Naive thymus-derived CD8-positive, alpha-beta T cell (primary cell): ENCODE data around the gene IRF2BP1. TPM values are rescaled to one million over a fixed set of nuclear protein-coding genes. Genes with fewer than 3 reads are reported as not detected.
"Not testable (repeated sequence)": the region's sequence is repeated elsewhere in the genome, so short reads cannot be mapped to it uniquely, and the experiment has no call there.

Source experiments
- ATAC-seq, 2 donors: fragments of 150-1000 bp; cut with Tn5 transposase in 1 of 2; sonication (Bioruptor Pico), chemical (Tn5 transposase) in 1 of 2; 1 replicate in 1 of 2; 2 replicates in 1 of 2; pipeline ENCODE4 v1.10.0; 2021; ENCODE audit warnings: mild to moderate bottlenecking in 2 of 2, moderate library complexity in 2 of 2
- POLR2A ChIA-PET: fragments of 350-600 bp; sonication (Branson Sonifier 250); formaldehyde crosslinking; loops from one replicate; lab custom pipeline; 2021; ENCODE audit warnings: antibody characterized with exemption; lab: Charles Lee
- DNase-seq, 10 donors: peaks; one replicate each; pipeline versions ENCODE4 v3.0.0 to v3.0.0-alpha.2; 2020 to 2022
- H3K27ac Mint-ChIP-seq, 10 donors: one replicate each; pipeline ENCODE4 v1.8.0; 2020 to 2022; ENCODE audit warnings: mild to moderate bottlenecking in 10 of 10, mixed read lengths in 10 of 10, moderate library complexity in 4 of 10, inconsistent platforms in 1 of 10
- H3K27me3 Mint-ChIP-seq, 5 donors: one replicate each; pipeline ENCODE4 v1.8.0; 2021 to 2022; ENCODE audit warnings: mixed read lengths in 5 of 5
- H3K36me3 Mint-ChIP-seq, 3 donors: one replicate each; pipeline ENCODE4 v1.8.0; 2020 to 2022; ENCODE audit warnings: mixed read lengths in 3 of 3, mild to moderate bottlenecking in 2 of 3, inconsistent platforms in 1 of 3
- H3K4me1 Mint-ChIP-seq, 4 donors: one replicate each; pipeline ENCODE4 v1.8.0; 2021 to 2022; ENCODE audit warnings: mixed read lengths in 4 of 4
- H3K4me3 Mint-ChIP-seq, 10 donors: one replicate each; pipeline ENCODE4 v1.8.0; 2020 to 2022; ENCODE audit warnings: mild to moderate bottlenecking in 10 of 10, mixed read lengths in 10 of 10, moderate library complexity in 6 of 10, inconsistent platforms in 1 of 10
- H3K9me3 Mint-ChIP-seq, 9 donors: one replicate each; pipeline ENCODE4 v1.8.0; 2020 to 2022; ENCODE audit warnings: mixed read lengths in 9 of 9, mild to moderate bottlenecking in 3 of 9, inconsistent platforms in 1 of 9, moderate library complexity in 1 of 9
- polyA plus RNA-seq, 3 donors: library from polyadenylated mRNA; unstranded; fragments of 300-500 nt; fragmentation: Illumina TruSeq; gene quantifications; one replicate each; pipeline ENCODE4 v1.2.3, GENCODE V29; 2021
- total RNA-seq, 8 experiments: library from RNA in 2 of 8; stranded (reverse) in 2 of 8; gene quantifications; one replicate each; pipeline ENCODE4 v1.2.3 and lab custom pipeline; 2021 to 2026

The IRF2BP1 gene
- total and polyA plus RNA-seq, 5 experiments from 2014 or later = 7.0 to 33.8 (median 9.1) TPM

DNA sequence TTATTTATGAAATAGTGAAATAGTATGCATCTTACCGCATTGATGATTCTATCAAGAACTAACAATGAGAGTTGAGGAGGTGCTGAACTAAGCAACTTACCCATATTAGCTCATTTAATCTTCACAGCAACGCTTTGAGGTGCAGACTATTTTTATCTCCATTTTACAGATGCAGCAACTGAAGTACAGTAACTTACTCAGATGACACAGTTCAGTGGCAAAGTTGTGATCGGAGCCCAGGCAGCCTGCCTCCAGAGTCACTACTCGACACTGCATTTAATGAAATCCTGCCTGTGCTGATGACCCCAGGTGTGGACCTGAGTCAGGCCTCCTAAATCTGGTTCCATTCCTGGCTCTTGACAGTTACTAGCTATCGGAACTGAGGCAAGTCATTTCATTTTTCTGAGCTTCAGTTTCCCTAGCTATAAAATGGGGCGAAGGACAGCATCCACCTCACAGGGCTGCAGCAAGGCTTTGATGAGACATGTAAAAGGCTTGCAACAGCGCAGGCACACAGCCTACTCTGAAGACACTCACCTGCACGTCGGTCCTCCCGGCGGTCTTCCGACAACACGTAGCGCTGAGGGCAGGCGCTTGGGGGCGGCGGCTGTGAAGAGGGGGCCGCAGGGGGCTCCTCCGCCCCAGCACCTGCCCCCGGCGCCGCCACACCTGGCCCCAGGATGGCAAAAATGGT, 14.9 kb upstream of the IRF2BP1 start:
- peak overlapping the region in 3 of 10 donors; percentile 10 to 25 (median 24) for H3K27ac Mint-ChIP-seq
- POLR2A ChIA-PET = interaction anchor here (0.6 to 4.1 kb wide), 3 partner anchors 14 to 422 kb away, joined by 3 to 46 read pairs (median 10); partner anchors contain the start of gene IRF2BP1
- peaks cover 0 to 26% (median 2%) of the 10 kb centered on the region in 3 donors for H3K36me3 Mint-ChIP-seq
- DNase-seq = no peak
- ATAC-seq = no peak
- H3K9me3 Mint-ChIP-seq = no peaks in the 10 kb centered on the region
- peak overlapping the region; percentile 33 to 95 (median 59) for H3K4me3 Mint-ChIP-seq
- H3K4me1 Mint-ChIP-seq = peaks cover 5 to 26% (median 23%) of the 10 kb centered on the region in 4 donors
- H3K27me3 Mint-ChIP-seq = no peaks in the 10 kb centered on the region

DNA sequence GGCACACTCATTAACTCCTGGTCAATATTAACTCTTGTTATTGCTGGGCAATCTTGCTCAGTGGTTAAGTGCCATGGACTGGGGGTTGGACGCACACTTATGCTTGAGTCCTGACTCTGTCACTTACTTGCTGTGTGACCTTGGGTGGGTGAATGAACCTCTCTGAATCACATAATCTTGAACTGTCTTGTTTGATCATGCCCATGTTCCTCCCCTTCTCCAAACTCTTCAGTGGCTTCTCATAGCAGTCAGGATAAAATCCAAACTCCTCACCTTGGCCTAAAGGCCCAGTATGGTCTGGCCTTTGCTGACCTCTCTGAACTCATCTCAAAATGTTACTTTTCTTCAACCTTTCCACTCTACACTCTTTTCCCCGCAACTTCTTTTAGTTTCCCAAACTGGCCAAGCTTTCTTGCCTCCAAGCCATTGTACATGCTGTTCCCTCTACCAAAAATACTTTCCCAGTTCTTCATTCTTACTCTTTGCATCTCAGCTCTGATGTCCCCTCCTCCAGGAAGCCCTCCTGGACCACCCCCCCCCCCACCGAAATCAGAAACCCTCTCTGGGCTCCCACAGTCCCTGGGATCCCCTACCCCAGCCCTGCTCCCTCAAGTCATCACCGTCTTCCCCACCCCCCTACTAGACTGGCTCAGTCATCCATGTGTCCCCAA, 14.1 kb upstream of the IRF2BP1 start:
- H3K36me3 Mint-ChIP-seq = peaks cover 0 to 34% (median 2%) of the 10 kb centered on the region in 3 donors
- no peak for DNase-seq
- H3K4me3 Mint-ChIP-seq = peak overlapping the region in 7 of 10 donors; percentile 1 to 95 (median 33)
- H3K4me1 Mint-ChIP-seq = peaks cover 5 to 29% (median 23%) of the 10 kb centered on the region in 4 donors
- ATAC-seq = no peak
- H3K27ac Mint-ChIP-seq = peak overlapping the region in 1 of 10 donors; percentile 56
- H3K27me3 Mint-ChIP-seq = no peaks in the 10 kb centered on the region
- no peaks in the 10 kb centered on the region for H3K9me3 Mint-ChIP-seq
- POLR2A ChIA-PET = interaction anchor here (0.7 to 4.1 kb wide), 2 partner anchors 14 to 1449 kb away, joined by 6 to 46 read pairs; partner anchors contain the start of genes DHX34 and IRF2BP1

DNA sequence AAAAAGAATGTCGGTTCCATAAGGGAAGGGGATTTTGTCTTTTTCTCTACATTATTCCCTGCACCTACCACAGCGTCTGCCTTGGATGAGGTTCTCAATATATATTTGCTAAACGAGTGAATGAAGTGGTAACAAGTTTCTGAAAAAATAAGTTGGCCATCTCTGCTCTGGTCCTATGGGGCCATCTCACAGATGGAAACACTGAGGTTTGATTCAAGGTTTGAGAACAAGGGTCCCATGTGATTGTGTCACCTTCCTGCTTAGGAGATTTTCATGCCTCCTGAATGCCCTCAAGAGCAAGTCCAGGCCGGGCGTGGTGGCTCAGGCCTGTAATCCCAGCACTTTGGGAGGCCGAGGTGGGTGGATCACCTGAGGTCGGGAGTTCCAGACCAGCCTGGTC, 13.3 kb upstream of the IRF2BP1 start:
- H3K36me3 Mint-ChIP-seq = peaks cover 0 to 37% (median 2%) of the 10 kb centered on the region in 3 donors
- peak overlapping the region in 2 of 10 donors; percentile 6 to 18 for H3K4me3 Mint-ChIP-seq
- peaks cover 5 to 29% (median 23%) of the 10 kb centered on the region in 4 donors for H3K4me1 Mint-ChIP-seq

DNA sequence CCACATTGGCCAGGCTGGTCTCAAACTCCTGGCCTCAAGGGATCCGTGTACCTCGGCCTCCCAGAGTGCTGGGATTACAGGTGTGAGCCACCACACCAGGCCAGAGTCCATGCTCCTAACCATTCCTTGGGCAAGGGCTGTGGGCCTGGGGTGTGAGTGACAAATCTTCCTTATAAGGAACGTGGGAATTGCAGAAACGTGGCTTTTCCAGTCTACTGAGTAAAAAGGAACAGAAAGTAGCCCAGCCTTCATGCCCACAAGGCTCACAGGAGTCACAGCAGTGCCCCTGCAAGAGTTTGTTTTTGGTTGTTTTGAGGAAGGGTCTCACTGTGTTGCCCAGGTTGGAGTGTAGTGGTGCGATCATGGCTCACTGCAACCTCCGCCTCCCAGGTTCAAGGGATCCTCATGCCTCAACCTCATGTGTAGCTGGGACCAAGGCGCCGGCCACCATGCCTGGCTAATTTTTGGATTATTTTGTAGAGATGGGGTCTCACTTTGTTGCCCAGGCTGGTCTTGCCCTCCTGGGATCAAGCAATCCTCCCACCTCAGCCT, 11.4 kb upstream of the IRF2BP1 start:
- Mint-ChIP-seq H3K36me3 (peaks cover 0 to 39% (median 2%) of the 10 kb centered on the region in 3 donors), H3K4me1 (peaks cover 6 to 21% (median 17%) of the 10 kb centered on the region in 4 donors), H3K4me3 (no peak overlapping the region), H3K27ac (no peak overlapping the region), H3K9me3 (no peaks in the 10 kb centered on the region), H3K27me3 (no peaks in the 10 kb centered on the region)
- DNase-seq = no peak
- ATAC-seq = no peak
- POLR2A ChIA-PET = no interaction called here

More for the DNA sequence above, 13.3 kb upstream of the IRF2BP1 start:
- POLR2A ChIA-PET = no interaction called here
- ATAC-seq = no peak
- no peak for DNase-seq
- H3K27ac Mint-ChIP-seq = no peak overlapping the region
- H3K9me3 Mint-ChIP-seq = no peaks in the 10 kb centered on the region
- H3K27me3 Mint-ChIP-seq = no peaks in the 10 kb centered on the region

DNA sequence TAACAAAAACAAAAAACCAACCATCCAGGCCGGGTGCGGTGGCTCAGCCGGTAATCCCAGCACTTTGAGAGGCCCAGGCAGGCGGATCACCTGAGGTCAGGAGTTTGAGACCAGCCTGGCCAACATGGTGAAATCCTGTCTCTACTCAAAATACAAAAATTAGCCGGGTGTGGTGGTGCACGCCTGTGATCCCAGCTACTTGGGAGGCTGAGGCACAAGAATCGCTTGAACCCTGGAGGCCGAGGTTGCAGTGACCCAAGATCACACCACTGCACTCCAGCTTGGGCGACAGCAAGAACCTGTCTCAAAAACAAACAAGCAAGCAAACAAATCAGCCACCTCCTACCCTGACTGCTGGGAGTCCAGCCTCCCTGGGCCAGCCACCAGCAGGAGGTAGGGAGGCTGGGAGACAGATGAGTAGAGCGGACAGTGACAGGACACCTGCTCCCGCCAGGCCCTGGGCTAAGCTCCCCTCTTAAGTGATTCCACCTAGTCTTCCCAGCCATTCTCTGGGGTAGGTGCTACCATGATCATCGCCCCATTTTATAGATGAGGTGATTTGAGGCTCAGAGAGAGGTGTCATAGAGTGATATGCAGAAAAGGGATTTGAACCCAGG, 10.2 kb upstream of the IRF2BP1 start:
- peaks cover 0 to 39% (median 2%) of the 10 kb centered on the region in 3 donors for H3K36me3 Mint-ChIP-seq
- H3K4me3 Mint-ChIP-seq, ATAC-seq, H3K27me3 Mint-ChIP-seq, POLR2A ChIA-PET, H3K27ac Mint-ChIP-seq, H3K9me3 Mint-ChIP-seq, DNase-seq: not testable (repeated sequence)
- H3K4me1 Mint-ChIP-seq = peaks cover 6 to 17% (median 12%) of the 10 kb centered on the region in 4 donors

DNA sequence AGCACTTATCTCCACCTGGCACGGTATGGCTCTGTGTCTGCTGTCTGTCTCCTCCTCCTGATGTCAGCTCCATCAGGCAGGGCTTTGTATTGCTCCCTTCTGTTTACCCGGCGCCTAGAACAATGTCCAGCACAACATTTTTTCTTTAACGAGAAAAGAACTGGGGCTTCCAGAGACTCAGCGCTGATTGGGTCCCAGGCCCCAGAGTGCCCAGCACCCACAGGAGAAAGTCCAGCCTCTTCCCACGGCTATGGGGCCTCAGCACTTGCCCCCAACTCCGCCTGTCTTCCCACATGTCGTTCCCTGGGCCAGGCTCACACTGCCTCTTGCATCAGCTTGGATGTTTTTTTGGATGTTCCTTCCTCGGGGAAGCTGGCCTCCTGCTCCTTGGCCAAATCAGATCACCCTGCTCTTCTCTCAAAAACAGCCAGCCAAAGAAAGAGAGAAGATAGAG, 9.6 kb upstream of the IRF2BP1 start:
- H3K36me3 Mint-ChIP-seq = peaks cover 0 to 39% (median 2%) of the 10 kb centered on the region in 3 donors
- no peaks in the 10 kb centered on the region for H3K9me3 Mint-ChIP-seq
- no peak overlapping the region for H3K27ac Mint-ChIP-seq
- no peak for DNase-seq
- POLR2A ChIA-PET = no interaction called here
- H3K27me3 Mint-ChIP-seq = no peaks in the 10 kb centered on the region
- ATAC-seq = no peak
- H3K4me3 Mint-ChIP-seq = peak overlapping the region in 1 of 10 donors; percentile 12
- H3K4me1 Mint-ChIP-seq = peaks cover 6 to 11% (median 7%) of the 10 kb centered on the region in 4 donors

DNA sequence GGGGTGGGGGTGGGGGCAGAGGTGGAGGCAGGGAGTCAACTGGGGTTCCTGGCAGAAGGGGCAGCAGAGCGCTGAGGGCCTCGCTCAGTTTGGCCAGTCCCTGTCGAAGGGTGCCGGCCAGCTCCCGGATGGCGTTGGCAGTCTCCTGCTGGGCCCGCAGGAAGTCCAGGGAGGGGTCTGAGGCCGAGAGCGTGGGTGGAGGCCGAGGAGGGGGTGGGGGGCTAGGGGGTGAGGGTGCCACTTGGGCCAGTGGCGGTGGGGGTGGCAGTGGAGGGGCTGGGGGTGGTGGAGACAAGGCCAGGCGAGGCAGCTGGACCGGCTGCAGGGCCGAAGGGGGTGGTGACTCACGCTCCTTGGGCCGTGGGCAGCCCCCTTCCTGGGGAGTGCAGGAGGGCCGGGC, 4.9 kb upstream of the IRF2BP1 start:
- POLR2A ChIA-PET = interaction anchor here (0.5 kb wide), 1 partner anchor 945 kb away, joined by 4 read pairs; no protein-coding TSS in a partner anchor
- Mint-ChIP-seq H3K27ac (no peak overlapping the region), H3K27me3 (no peaks in the 10 kb centered on the region), H3K9me3 (no peaks in the 10 kb centered on the region), H3K4me1 (peaks cover 8 to 12% (median 11%) of the 10 kb centered on the region in 4 donors), H3K4me3 (no peak overlapping the region), H3K36me3 (peaks cover 0 to 17% (median 0%) of the 10 kb centered on the region in 3 donors)
- ATAC-seq (no peak), DNase-seq (no peak)

DNA sequence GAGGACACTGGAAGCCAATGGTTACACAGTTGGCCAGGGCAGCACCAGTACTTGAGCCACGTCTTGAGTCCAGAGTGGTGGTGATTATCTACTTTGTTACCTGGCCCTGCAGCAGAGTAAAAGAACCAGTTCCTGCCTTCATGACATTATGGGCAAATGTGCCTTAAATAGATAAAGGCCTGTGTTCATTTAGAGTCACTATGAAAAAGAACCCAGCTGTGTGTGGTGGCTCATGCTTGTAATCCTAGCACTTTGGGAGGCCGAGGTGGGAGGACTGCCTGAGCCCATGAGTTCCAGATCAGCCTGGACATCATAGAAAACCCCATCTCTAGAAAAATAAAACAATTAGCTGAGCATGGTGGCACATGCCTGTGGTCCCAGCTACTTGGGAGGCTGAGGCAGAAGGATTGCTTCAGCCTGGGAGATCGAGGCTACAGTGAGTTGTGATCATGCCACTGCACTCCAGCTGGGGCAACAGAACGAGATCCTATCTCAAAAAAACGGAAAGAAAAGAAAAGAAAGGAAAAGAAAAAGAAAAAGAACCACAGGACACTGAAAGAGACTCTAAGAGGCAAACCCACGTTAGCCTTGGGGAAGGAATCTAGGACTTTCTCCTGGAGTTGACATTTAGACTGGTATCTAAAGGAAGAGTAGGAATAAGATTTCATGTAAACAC, 3.4 kb upstream of the IRF2BP1 start:
- H3K9me3 Mint-ChIP-seq = no peaks in the 10 kb centered on the region
- H3K27ac Mint-ChIP-seq = peak overlapping the region in 2 of 10 donors; percentile 84 to 90
- ATAC-seq = no peak
- H3K27me3 Mint-ChIP-seq = no peaks in the 10 kb centered on the region
- DNase-seq = no peak
- H3K36me3 Mint-ChIP-seq = peaks cover 0 to 6% (median 0%) of the 10 kb centered on the region in 3 donors
- POLR2A ChIA-PET = interaction anchor here (1.3 kb wide), 1 partner anchor 26 kb away, joined by 6 read pairs; the partner anchor contains the start of gene SYMPK
- no peak overlapping the region for H3K4me3 Mint-ChIP-seq
- peaks cover 8 to 14% (median 12%) of the 10 kb centered on the region in 4 donors for H3K4me1 Mint-ChIP-seq

DNA sequence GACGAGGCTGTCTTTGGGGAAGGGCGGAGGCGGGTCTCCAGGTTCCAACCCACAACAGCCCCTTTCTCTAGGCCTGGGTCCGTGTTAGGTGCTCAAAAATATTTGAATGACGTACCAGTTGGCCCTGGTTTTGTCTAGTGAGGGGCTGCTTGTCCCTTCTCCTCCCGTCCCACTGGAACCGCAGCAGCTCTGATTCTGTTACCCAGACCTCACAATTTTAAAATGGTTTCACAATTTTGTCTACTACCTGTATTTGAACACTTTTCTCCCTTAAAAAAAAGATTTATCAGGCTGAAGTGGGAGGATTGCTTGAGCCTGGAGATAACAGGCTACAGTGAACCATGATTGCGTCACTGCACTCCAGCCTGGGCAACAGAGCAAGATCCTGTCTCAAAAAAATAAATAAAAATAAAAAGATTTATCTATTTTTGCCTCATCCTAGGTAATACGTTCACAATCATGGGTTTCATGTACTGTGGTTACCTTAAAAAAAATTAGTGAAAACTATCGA, 1.3 kb upstream of the IRF2BP1 start:
- POLR2A ChIA-PET = interaction anchor here (1.2 to 3.9 kb wide), 3 partner anchors 15 to 25 kb away, joined by 6 to 46 read pairs (median 33); partner anchors contain the start of genes FOXA3, MYPOP and SYMPK
- H3K36me3 Mint-ChIP-seq = peaks cover 0 to 4% (median 0%) of the 10 kb centered on the region in 3 donors
- H3K27me3 Mint-ChIP-seq = no peaks in the 10 kb centered on the region
- ATAC-seq (no peak), DNase-seq (no peak)
- H3K9me3 Mint-ChIP-seq = peaks cover 0 to 2% (median 0%) of the 10 kb centered on the region in 9 donors
- peaks cover 13 to 25% (median 22%) of the 10 kb centered on the region in 4 donors for H3K4me1 Mint-ChIP-seq
- peak overlapping the region; percentile 95 to 100 (median 98) for H3K27ac Mint-ChIP-seq
- peak overlapping the region; percentile 91 to 99 (median 98) for H3K4me3 Mint-ChIP-seq

DNA sequence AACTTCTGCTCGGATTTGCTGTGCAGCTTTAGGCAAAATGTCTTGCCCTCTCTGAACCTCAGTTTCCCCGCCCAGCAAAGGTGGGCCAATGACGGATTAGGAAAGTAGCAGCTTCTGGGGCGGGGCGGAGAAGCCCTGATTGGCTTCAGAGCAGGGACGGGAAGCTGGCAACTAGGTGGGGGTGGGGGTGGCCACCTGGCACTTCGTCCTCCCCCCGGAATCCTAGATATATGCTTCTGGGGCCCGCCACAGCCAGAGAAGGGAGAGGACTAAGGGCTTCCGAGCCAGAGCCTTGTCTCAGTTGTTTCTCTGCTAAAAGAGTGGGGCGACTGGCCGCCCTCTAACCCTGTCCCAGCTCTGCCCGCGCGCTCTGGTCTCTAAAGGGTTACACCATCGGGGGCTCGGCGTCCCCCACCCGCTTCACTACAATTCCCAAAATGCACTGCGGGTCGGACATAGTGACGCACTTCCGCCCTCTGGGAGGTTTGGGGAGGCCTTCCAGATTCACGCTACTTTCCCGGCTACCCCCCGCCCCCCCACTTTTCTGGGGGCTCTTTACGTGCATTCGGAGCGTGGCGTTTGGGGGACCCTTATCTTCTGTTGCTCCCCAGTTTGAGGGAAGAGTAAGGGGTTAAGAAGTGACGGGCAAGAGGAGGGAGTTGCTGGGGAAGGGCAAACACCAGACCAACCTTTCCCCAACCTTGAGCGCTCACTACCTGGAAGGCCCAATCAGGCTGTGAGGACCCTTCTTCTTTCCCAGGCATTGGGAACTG, 672 bp upstream of the IRF2BP1 start:
- POLR2A ChIA-PET = interaction anchor here (0.6 to 3.9 kb wide), 9 partner anchors 15 to 117 kb away, joined by 3 to 46 read pairs (median 6); partner anchors contain the start of genes FOXA3, MYPOP, SIX5 and SYMPK
- Mint-ChIP-seq H3K9me3 (peaks cover 0 to 2% (median 0%) of the 10 kb centered on the region in 9 donors), H3K4me1 (peaks cover 16 to 28% (median 25%) of the 10 kb centered on the region in 4 donors), H3K36me3 (peaks cover 0 to 4% (median 0%) of the 10 kb centered on the region in 3 donors), H3K4me3 (peak overlapping the region; percentile 91 to 99 (median 98)), H3K27ac (peak overlapping the region; percentile 95 to 100 (median 98)), H3K27me3 (no peaks in the 10 kb centered on the region)
- ATAC-seq (peak; percentile 65 to 75), DNase-seq (peak; percentile 77 to 94 (median 90))
